Mesendoderm (in vitro differentiated cells): Measurements from ENCODE around the gene GALNT5.
A peak's percentile ranks its signal among the peaks of the same experiment; 100 is the strongest.

ENCODE experiments used
- DNase-seq: peaks from one replicate; pipeline ENCODE4 v3.0.0; 2013
- H2AK5ac ChIP-seq: 2 replicates; pipeline ENCODE4 v1.6.1; 2013; ENCODE audit warnings: low read length, inconsistent platforms
- H2BK120ac ChIP-seq: 2 replicates; pipeline ENCODE4 v1.6.1; 2013; ENCODE audit warnings: low read depth, mild to moderate bottlenecking, low read length, moderate library complexity, mixed read lengths
- H2BK15ac ChIP-seq: replicated peaks from 2 replicates; pipeline ENCODE4 v1.6.1; 2013; ENCODE audit warnings: low read depth, mild to moderate bottlenecking, moderate library complexity
- H2BK5ac ChIP-seq: 2 replicates; pipeline ENCODE4 v1.6.1; 2013; ENCODE audit warnings: low read length, inconsistent platforms
- H3K18ac ChIP-seq: 2 replicates; pipeline ENCODE4 v1.6.1; 2013; ENCODE audit warnings: mild to moderate bottlenecking, low read length, mixed read lengths
- H3K23ac ChIP-seq: one replicate; pipeline ENCODE4 v1.6.1; 2013; ENCODE audit warnings: low read length
- H3K27ac ChIP-seq: 2 replicates; pipeline ENCODE4 v1.5.1; 2013; ENCODE audit warnings: low read depth, mild to moderate bottlenecking, inconsistent platforms, low read length, moderate library complexity
- H3K27me3 ChIP-seq: 2 replicates; pipeline ENCODE4 v1.6.1; 2013; ENCODE audit warnings: low read length, control low read depth, mild to moderate bottlenecking, inconsistent platforms; ENCODE audit not compliant: insufficient read depth, poor library complexity
- H3K36me3 ChIP-seq: 2 replicates; pipeline ENCODE4 v1.6.1; 2013; ENCODE audit warnings: low read length, inconsistent platforms; ENCODE audit not compliant: control insufficient read depth, insufficient read depth
- H3K4ac ChIP-seq: one replicate; pipeline ENCODE4 v1.6.1; 2013; ENCODE audit warnings: low read depth, mild to moderate bottlenecking, low read length, moderate library complexity
- H3K4me1 ChIP-seq: 2 replicates; pipeline ENCODE4 v1.6.1; 2013; ENCODE audit warnings: low read depth, low read length, inconsistent platforms; ENCODE audit not compliant: control insufficient read depth
- H3K4me2 ChIP-seq: 2 replicates; pipeline ENCODE4 v1.6.1; 2013; ENCODE audit warnings: low read length
- H3K4me3 ChIP-seq: 2 replicates; pipeline ENCODE4 v1.5.1; 2013; ENCODE audit warnings: mild to moderate bottlenecking, low read length
- H3K56ac ChIP-seq: one replicate; pipeline ENCODE4 v1.6.1; 2013; ENCODE audit warnings: low read length
- H3K79me1 ChIP-seq: 2 replicates; pipeline ENCODE4 v1.6.1; 2013; ENCODE audit warnings: low read length, inconsistent platforms
- H3K79me2 ChIP-seq: 2 replicates; pipeline ENCODE4 v1.6.1; 2013; ENCODE audit warnings: mild to moderate bottlenecking, low read length; ENCODE audit not compliant: control insufficient read depth, insufficient read depth
- H3K9ac ChIP-seq: 2 replicates; pipeline ENCODE4 v1.6.1; 2013; ENCODE audit warnings: low read length, inconsistent platforms
- H4K5ac ChIP-seq: one replicate; pipeline ENCODE4 v1.6.1; 2013; ENCODE audit warnings: low read length
- H4K8ac ChIP-seq: one replicate; pipeline ENCODE4 v1.6.1; 2013; ENCODE audit warnings: low read depth, mild to moderate bottlenecking, control low read depth, low read length, moderate library complexity
- WGBS: extraction: QIAGEN DNeasy Blood & Tissue Kit; methylation state at CpG from one replicate; pipeline ENCODE4 v1.1.7; 2013; ENCODE audit warnings: low lambda C conversion rate, missing lambda C conversion rate; ENCODE audit not compliant: insufficient coverage; ENCODE audit errors: extremely low coverage; 5-methylcytosine and 5-hydroxymethylcytosine counted together

Gene GALNT5

GRCh38 chr2:157307021-157307420 lies 49.5 kb downstream of the GALNT5 start:
- no peak overlapping the region for H3K23ac ChIP-seq
- no peaks in the 10 kb centered on the region for H3K79me1 ChIP-seq
- no peak overlapping the region for H3K18ac ChIP-seq
- H2BK120ac ChIP-seq, result no peak overlapping the region
- H3K4me2 ChIP-seq, result no peak overlapping the region
- H3K36me3 ChIP-seq, result no peaks in the 10 kb centered on the region
- no CpG with 5 or more reads among the region's 1 CpG for WGBS
- H3K56ac ChIP-seq, result no peak overlapping the region
- no peak overlapping the region for H2BK15ac ChIP-seq
- no peaks in the 10 kb centered on the region for H3K27me3 ChIP-seq
- H3K4me3 ChIP-seq, result no peak overlapping the region
- H2BK5ac ChIP-seq, result no peak overlapping the region
- no peaks in the 10 kb centered on the region for H3K79me2 ChIP-seq
- no peak overlapping the region for H2AK5ac ChIP-seq
- DNase-seq, result peak; percentile 22
- H3K4me1 ChIP-seq, result no peaks in the 10 kb centered on the region
- H3K9ac ChIP-seq, result no peak overlapping the region
- H4K8ac ChIP-seq, result no peak overlapping the region
- no peak overlapping the region for H3K4ac ChIP-seq
- no peak overlapping the region for H3K27ac ChIP-seq
- H4K5ac ChIP-seq, result no peak overlapping the region

- no peak overlapping the region for H4K5ac ChIP-seq
- H3K18ac ChIP-seq, result no peak overlapping the region
- no peaks in the 10 kb centered on the region for H3K4me1 ChIP-seq
- no peak overlapping the region for H2BK5ac ChIP-seq
- no CpG with 5 or more reads among the region's 2 CpGs for WGBS
- no peak overlapping the region for H3K4me2 ChIP-seq
- no peak overlapping the region for H3K4ac ChIP-seq
- no peaks in the 10 kb centered on the region for H3K27me3 ChIP-seq
- H2BK15ac ChIP-seq, result no peak overlapping the region
- no peak overlapping the region for H3K27ac ChIP-seq
- no peak overlapping the region for H3K56ac ChIP-seq
- no peak overlapping the region for H2BK120ac ChIP-seq
- DNase-seq, result no peak
- H3K4me3 ChIP-seq, result no peak overlapping the region
- no peaks in the 10 kb centered on the region for H3K79me1 ChIP-seq
- H3K9ac ChIP-seq, result no peak overlapping the region
- no peak overlapping the region for H4K8ac ChIP-seq
- H3K36me3 ChIP-seq, result no peaks in the 10 kb centered on the region
- no peaks in the 10 kb centered on the region for H3K79me2 ChIP-seq
- no peak overlapping the region for H2AK5ac ChIP-seq
- no peak overlapping the region for H3K23ac ChIP-seq
Observed at GRCh38 chr2:157309878-157310277, 52.4 kb downstream of the GALNT5 start.

- Histone ChIP-seq H3K9ac (no peak overlapping the region), H3K4me1 (no peaks in the 10 kb centered on the region), H3K4ac (no peak overlapping the region), H3K23ac (no peak overlapping the region), H3K79me1 (no peaks in the 10 kb centered on the region), H4K5ac (no peak overlapping the region), H3K56ac (no peak overlapping the region), H3K18ac (no peak overlapping the region), H2BK15ac (no peak overlapping the region), H2BK5ac (no peak overlapping the region), H3K36me3 (no peaks in the 10 kb centered on the region), H4K8ac (no peak overlapping the region), H3K27ac (no peak overlapping the region), H3K4me2 (no peak overlapping the region), H3K4me3 (no peak overlapping the region), H2BK120ac (no peak overlapping the region), H3K79me2 (no peaks in the 10 kb centered on the region), H3K27me3 (no peaks in the 10 kb centered on the region), H2AK5ac (no peak overlapping the region)
- WGBS, result no CpG with 5 or more reads among the region's 1 CpG
- DNase-seq, result no peak
Observed at GRCh38 chr2:157311706-157312105, 54.2 kb downstream of the GALNT5 start.

GRCh38 chr2:157312866-157313486 lies 55.5 kb downstream of the GALNT5 start:
- no peak overlapping the region for H3K4ac ChIP-seq
- no peak overlapping the region for H4K5ac ChIP-seq
- H3K79me1 ChIP-seq, result no peaks in the 10 kb centered on the region
- H3K27me3 ChIP-seq, result no peaks in the 10 kb centered on the region
- no peak overlapping the region for H3K56ac ChIP-seq
- no peak overlapping the region for H3K9ac ChIP-seq
- H3K23ac ChIP-seq, result no peak overlapping the region
- no peak overlapping the region for H2BK120ac ChIP-seq
- H3K27ac ChIP-seq, result no peak overlapping the region
- no peak overlapping the region for H3K4me2 ChIP-seq
- H3K4me3 ChIP-seq, result no peak overlapping the region
- no peak for DNase-seq
- no peaks in the 10 kb centered on the region for H3K4me1 ChIP-seq
- H3K79me2 ChIP-seq, result no peaks in the 10 kb centered on the region
- WGBS, result no CpG with 5 or more reads among the region's 1 CpG
- H4K8ac ChIP-seq, result no peak overlapping the region
- H3K18ac ChIP-seq, result no peak overlapping the region
- no peak overlapping the region for H2BK15ac ChIP-seq
- no peaks in the 10 kb centered on the region for H3K36me3 ChIP-seq
- no peak overlapping the region for H2AK5ac ChIP-seq
- no peak overlapping the region for H2BK5ac ChIP-seq

- H4K8ac ChIP-seq, result no peak overlapping the region
- no peaks in the 10 kb centered on the region for H3K36me3 ChIP-seq
- H3K27me3 ChIP-seq, result no peaks in the 10 kb centered on the region
- H2BK15ac ChIP-seq, result no peak overlapping the region
- H3K79me1 ChIP-seq, result no peaks in the 10 kb centered on the region
- no peaks in the 10 kb centered on the region for H3K4me1 ChIP-seq
- no peak overlapping the region for H4K5ac ChIP-seq
- no peak for DNase-seq
- no peak overlapping the region for H3K9ac ChIP-seq
- no peak overlapping the region for H2AK5ac ChIP-seq
- no peak overlapping the region for H3K18ac ChIP-seq
- no peak overlapping the region for H3K23ac ChIP-seq
- H2BK5ac ChIP-seq, result no peak overlapping the region
- no peak overlapping the region for H3K4me3 ChIP-seq
- H2BK120ac ChIP-seq, result no peak overlapping the region
- no CpG with 5 or more reads among the region's 4 CpGs for WGBS
- H3K27ac ChIP-seq, result no peak overlapping the region
- no peaks in the 10 kb centered on the region for H3K79me2 ChIP-seq
- H3K56ac ChIP-seq, result no peak overlapping the region
- no peak overlapping the region for H3K4ac ChIP-seq
- H3K4me2 ChIP-seq, result no peak overlapping the region
Observed at GRCh38 chr2:157315901-157316300, 58.4 kb downstream of the GALNT5 start.

GRCh38 chr2:157318884-157319283 lies 61.4 kb downstream of the GALNT5 start:
- no peaks in the 10 kb centered on the region for H3K79me1 ChIP-seq
- H2BK15ac ChIP-seq, result no peak overlapping the region
- H3K36me3 ChIP-seq, result no peaks in the 10 kb centered on the region
- no peak overlapping the region for H2BK120ac ChIP-seq
- no peak overlapping the region for H2BK5ac ChIP-seq
- no peak overlapping the region for H3K27ac ChIP-seq
- DNase-seq, result no peak
- H2AK5ac ChIP-seq, result no peak overlapping the region
- no peak overlapping the region for H3K18ac ChIP-seq
- no peak overlapping the region for H3K23ac ChIP-seq
- H3K27me3 ChIP-seq, result no peaks in the 10 kb centered on the region
- no peak overlapping the region for H3K56ac ChIP-seq
- no peak overlapping the region for H4K8ac ChIP-seq
- H3K4me2 ChIP-seq, result no peak overlapping the region
- no peak overlapping the region for H4K5ac ChIP-seq
- H3K4me1 ChIP-seq, result no peaks in the 10 kb centered on the region
- H3K4ac ChIP-seq, result no peak overlapping the region
- no peak overlapping the region for H3K9ac ChIP-seq
- no peaks in the 10 kb centered on the region for H3K79me2 ChIP-seq
- no peak overlapping the region for H3K4me3 ChIP-seq
- no CpG with 5 or more reads among the region's 2 CpGs for WGBS
